Midbrain (tissue), 1 donor: ENCODE data around the gene IL2.

Experiments
- DNase-seq: peaks from one replicate; lab custom pipeline; 2025; lab: John Stamatoyannopoulos, UW

The IL2 gene

GRCh38 chr4:122456231-122457116, at the start of gene IL2:
Gene IL2 (minus strand): TSS chr4:122456725. CDS start chr4:122456440, 285 bp downstream.
- no peak for DNase-seq

GRCh38 chr4:122503214-122503613, 46.7 kb upstream of the IL2 start:
- no peak for DNase-seq

GRCh38 chr4:122500852-122501501, 44.5 kb upstream of the IL2 start:
- no peak for DNase-seq

- DNase-seq, result no peak
Measured at GRCh38 chr4:122489061-122489460, 32.5 kb upstream of the IL2 start.

DNA sequence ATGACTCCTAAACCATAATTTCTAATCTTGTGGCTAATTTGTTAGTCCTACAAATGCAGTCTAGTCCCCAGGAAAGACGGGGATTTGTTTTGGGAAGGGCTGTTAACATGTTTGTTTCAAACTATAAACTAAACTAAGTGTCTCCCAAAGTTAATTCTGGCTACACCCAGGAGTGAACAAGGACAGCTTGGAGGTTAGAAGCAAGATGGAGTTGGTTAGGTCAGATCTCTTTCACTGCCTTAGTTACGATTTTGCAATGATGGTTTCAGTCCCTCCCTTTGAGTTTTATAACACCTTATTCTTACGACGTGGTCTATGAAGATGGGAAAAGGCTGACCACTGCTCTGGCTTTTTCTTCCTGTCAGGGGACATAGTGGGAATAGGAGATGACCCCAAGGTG, 27.0 kb upstream of the IL2 start:
- DNase-seq, result no peak

DNA sequence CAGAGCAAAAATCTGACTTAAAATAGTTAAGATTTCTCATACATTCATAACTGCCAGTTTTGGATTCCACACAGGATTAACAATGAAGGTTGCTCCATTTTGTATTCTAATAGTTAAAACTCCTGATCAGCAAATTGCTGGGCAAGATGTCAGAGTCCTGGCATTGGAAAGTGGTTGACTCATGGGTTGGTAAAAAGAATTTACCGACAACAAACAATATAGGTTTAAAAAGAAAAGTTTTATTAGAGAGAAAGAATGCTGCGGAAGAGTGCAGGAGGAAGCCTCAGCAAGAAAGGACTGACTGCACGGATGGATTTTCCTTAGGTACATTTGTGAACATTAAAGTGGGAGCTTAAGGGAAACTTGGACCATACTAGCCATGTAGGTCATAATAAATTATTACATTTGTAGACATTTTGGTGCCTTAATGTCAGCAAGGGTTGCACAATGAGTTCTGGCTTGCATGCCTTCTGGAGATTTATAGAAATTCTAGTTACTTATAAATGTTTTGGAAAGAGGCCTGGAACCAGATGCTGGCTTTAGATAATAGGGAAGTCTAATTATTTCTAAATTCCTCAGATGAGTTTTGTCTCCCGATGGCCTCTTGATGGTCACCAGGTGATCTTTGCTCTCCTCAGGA, 25.4 kb upstream of the IL2 start:
- no peak for DNase-seq

DNA sequence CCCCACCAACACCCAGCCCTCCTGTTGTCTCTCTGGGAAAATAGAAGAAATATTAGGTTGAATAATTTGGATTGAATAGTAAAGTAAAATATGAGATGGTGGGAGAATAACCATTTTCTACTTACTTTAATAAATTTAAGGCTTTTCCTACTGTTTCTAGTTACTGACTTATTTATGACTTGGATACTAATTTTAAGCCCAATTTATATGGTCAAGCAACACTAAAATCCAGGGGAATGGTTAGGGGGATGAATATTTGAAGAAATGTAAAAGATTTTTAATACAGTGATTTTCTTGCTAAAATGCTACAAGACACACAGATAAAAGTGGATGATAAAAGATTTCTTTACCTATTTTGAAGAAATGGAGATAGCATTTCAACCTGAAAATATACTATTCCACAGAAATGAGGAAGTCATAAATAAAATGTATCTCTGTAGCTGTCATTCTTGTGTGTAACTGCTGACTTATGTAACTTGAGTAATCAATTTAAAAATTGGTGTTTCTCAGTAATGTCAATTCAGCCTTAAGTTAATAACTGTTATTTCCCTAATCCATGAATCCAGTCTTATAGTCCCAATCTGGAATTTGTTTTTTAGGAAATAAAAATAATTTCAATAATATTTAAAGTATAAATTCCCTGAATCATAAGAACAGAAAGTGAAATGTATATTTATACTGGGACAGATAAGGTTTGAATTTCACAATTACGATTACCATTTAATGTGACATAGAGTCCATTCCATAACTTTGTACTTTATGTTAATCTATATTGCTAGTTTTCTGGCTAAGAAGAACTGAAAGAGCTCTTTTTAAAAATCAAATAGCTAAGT, 24.3 kb upstream of the IL2 start:
- DNase-seq, result no peak

- no peak for DNase-seq
Measured at GRCh38 chr4:122479935-122480416, 23.5 kb upstream of the IL2 start.

- DNase-seq, result no peak
Measured at GRCh38 chr4:122476745-122477144, 20.2 kb upstream of the IL2 start.

DNA sequence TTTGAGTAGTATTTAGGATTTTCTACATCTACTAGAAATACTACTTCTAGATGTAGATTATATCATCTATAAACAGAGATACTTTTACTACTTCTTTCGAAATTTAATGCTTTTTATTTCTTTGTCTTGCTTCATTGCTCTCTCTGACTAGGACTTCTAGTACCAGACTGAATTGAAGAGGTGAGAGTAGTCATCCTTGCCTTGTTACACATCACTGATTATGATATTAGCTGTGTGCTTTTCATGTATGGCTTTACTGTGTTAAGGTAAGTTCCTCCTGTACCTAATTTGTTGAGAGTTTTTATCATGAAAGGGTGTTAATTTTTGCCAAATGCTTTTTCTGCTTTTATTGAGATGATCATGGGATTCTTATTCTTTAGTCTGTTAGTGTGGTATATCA, 19.6 kb upstream of the IL2 start:
- no peak for DNase-seq

DNA sequence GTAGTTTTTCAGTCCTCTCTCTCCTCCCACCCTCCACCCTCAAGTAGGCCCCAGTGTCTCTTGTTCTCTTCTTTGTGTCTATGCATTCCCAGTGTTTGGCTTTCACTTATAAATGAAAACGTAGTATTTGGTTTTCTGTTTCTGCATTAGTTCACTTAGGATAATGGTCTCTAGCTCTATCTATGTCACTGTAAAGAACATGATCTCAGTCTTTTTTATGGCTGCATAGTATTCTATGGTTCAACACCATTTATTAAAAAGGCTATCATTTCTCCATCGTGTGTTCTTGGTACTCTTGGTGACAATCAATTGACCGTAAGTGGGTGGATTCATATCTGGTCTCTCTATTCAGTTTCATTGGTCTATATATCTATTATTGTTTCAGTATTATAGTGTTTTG, 18.7 kb upstream of the IL2 start:
- DNase-seq, result no peak

DNA sequence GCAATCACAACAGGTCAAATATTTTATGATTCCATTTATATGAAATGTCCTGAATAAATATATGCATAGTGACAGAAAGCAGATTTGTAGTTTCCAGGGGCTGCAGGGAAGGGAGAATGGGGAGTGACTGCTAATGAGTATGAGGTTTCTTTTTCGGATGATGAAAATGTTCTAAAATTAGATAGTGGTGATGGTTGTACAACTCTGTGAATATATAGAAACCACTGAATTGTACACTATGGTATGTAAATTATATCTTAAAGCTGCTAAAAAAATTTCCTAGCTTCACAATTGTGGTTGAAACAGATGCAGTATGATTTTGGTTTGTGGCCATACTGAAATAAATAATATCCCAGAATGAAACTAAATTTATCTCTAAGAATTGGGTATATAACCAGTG, 12.9 kb upstream of the IL2 start:
- DNase-seq, result no peak

DNA sequence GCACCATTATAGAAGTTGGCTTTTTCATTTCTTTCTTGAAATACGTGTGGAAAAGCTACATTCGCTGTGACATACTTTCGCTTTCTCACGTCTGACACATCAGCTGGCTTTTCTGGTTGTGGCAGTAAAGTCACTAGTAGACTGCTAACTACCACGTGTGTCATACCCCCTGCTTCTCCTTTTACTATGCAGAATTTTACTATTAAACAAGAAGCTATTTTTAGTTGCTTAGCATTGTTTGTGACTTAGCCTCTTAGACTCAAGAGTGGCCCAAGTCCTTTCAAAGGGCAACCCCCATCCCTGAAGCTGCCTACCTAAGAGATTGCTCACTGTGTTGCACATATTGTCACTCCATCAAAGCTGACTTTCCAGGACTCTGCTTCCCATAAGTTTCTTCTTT, 2.1 kb upstream of the IL2 start:
- DNase-seq, result no peak

- DNase-seq, result no peak
Measured at GRCh38 chr4:122453384-122453995, 3.0 kb downstream of the IL2 start.

DNA sequence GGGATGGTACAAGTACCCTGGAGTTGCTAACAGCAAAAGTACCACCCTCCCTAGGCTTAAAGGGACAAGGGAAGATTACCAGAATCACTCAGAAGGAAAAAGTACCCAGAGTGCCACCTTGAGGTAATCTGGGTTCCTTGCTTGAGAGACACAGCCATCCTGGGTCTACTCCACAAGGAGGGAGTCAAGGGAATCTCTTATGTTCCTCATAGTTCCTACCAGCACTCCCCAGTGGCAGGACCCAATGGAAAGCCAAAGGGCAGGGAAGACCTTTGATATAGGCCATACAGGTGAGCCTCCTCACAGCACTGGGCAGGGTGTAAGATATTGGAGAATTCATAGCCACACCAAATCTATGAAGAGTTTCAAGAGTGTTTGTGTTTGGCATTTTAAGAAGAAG, 5.7 kb downstream of the IL2 start:
- DNase-seq, result no peak

- no peak for DNase-seq
Measured at GRCh38 chr4:122434285-122434684, 22.2 kb downstream of the IL2 start.

DNA sequence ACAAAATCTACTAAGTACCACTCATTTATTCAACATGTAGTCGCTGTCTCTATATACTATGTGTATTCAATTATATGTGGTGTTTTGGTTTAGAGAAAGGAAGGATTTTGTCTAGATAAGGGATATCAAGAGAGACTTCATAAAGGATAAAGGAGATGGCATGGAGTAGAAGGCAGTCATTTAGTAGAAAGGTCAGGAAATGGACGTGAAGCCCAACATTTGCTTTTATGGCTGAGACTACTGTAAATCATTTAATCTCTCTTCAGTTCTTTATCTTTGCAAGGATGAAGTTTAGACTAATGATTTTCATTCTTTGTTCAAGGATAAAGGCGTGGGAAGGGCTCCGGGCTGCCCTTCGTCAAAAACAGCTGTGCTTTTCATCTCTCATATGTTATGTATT, 25.2 kb downstream of the IL2 start:
- DNase-seq, result no peak

DNA sequence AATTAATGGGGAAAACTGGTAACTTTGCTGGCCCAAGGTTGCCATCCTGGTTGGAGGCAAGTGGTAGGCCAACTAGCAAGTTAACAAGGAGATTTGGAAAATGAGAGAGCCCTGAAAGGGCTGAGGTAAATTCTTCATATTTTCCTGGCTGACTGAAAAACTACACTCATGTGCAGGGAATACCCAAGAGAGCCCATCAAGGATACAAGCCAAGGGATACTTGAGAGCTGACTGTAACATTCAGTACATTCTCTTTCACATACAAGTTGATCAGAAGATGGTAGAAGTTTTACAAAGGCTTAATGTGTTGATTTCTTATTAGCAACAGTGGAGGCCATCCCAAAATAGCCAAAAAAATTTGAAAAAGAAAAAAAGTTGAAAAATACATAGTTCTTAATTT, 33.3 kb downstream of the IL2 start:
- DNase-seq, result no peak

- DNase-seq, result no peak
Measured at GRCh38 chr4:122412547-122412946, 44.0 kb downstream of the IL2 start.

DNA sequence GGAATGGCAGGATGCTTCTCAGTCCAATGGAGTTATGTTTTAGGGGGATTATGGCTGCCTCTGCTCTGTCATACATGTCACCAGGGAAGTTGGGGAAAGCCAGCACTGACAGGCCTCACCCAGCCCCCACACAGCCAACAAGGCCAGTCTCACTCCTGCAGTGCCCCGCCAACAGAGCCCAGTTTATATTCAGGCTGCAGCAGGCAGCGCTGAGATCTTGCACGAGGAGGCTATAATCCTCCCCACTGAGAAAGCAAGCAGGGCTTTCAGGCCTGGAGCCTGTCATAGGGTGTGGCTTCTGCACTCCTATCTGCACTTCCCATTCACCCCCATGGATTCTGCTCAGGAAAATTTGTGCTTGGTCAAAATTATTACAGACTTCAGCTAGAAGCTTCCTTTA, 52.7 kb downstream of the IL2 start:
- no peak for DNase-seq
